ENCODE measurements around the gene DHX16. TPM values are rescaled to one million over a fixed set of nuclear protein-coding genes. Genes with fewer than 3 reads are reported as not detected.

DHX16 gene
- total RNA-seq, 1 donor from 2014 or later = 56.7 TPM

DNA sequence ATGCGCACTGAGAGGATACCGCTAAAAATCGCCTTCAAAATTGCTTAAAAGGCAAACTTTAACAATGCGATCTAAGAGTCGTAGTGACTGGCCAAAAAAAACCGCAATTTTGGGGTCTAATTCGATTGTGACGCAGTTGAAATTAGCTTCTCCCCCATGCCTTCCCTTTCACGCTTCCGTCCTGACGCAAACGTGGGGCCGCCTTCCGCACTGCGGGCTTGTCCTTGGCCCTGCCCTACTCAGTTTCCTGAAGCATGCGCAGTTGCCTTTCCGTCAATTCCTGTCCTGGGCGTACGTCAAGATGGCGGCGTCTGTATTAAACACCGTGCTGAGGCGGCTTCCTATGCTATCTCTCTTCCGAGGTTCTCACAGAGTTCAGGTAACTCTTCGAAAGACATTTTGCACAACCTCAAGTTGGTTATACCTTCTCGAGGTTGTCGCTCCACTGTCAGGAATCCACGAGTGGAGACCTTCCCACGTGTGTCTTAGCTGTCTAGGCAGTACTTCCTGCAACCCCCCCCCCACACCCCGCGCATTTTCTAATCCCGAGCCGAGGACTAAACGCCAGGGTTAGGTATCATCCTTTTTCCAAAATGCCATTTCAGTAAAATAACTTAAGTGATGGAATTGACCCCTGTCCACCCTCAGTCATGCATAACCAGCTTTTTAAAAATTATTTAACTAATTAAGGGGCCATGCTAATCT is 55.1 kb downstream of the DHX16 start, which contains the start of gene MRPS18B:
Gene MRPS18B (plus strand): TSS at position 276 of the 705 bp plus-strand sequence. CDS start 26 bp downstream, at position 302.
- Mint-ChIP-seq H3K4me1 (peaks cover 39% of the 10 kb centered on the region), H3K4me3 (peak within 1 kb of the TSS; percentile 90), H3K9me3 (no peaks in the 10 kb centered on the region), H3K27ac (peak within 1 kb of the TSS; percentile 92), H3K27me3 (peaks cover 6% of the 10 kb centered on the region), H3K36me3 (ENCODE audit: low read depth) (peaks cover 66% of the 10 kb centered on the region)
- peak; percentile 99 for DNase-seq
- intact Hi-C loops (cut with micrococcal nuclease) = loop anchor here (1.0 to 10.0 kb wide), 12 partner anchors 9 to 553 kb away; partner anchors contain the start of genes ATAT1, C6orf136, CCHCR1 and DHX16

DNA sequence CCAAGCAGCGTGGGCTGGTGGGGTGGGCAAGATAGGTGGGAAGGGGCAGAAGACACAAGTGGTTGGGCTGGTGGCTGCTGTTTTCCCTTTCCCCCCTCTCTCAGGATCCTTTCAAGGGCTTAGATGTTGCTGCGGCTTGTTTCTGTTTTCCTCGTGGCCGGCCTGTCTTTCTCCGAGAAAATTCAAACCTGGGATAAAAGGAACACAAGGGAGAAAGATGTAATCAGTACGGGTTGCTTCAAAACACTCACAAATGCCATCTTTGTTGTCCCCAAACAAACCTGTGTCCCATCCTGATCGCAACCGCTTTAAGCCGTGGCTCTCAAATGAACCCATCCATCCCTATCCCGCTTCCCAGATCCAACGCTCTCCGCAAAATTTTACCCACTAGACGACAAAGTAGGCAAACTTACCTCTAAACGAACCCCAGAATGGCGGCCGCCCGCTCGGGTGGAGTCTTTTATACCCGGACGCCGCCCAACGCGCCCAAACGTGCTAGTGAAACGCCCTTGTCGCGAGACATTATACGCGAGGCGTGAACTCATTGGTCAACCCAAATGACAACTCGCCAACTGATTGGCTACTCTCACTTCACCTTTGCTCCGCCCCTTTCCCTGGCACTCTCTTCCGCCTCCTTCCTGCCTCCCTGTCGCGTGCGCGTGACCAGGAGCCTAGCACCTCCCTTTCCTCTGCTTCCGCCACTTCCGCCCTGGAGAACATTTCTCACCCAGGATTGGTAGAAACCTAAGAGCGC is 55.8 kb downstream of the DHX16 start, which contains the start of gene PPP1R10:
Gene PPP1R10 (minus strand): TSS at position 433 of the 754 bp plus-strand sequence. CDS start 7,299 bp downstream, outside the sequence.
- peaks cover 66% of the 10 kb centered on the region for H3K36me3 Mint-ChIP-seq (ENCODE audit: low read depth)
- peak; percentile 100 for DNase-seq
- H3K4me1 Mint-ChIP-seq = peaks cover 42% of the 10 kb centered on the region
- peaks cover 6% of the 10 kb centered on the region for H3K27me3 Mint-ChIP-seq
- intact Hi-C loops (cut with micrococcal nuclease) = loop anchor here (1.0 to 10.0 kb wide), 12 partner anchors 9 to 552 kb away; partner anchors contain the start of genes ATAT1, C6orf136, CCHCR1 and DHX16
- H3K27ac Mint-ChIP-seq = peak within 1 kb of the TSS; percentile 92
- H3K4me3 Mint-ChIP-seq = peak within 1 kb of the TSS; percentile 90
- no peaks in the 10 kb centered on the region for H3K9me3 Mint-ChIP-seq

DNA sequence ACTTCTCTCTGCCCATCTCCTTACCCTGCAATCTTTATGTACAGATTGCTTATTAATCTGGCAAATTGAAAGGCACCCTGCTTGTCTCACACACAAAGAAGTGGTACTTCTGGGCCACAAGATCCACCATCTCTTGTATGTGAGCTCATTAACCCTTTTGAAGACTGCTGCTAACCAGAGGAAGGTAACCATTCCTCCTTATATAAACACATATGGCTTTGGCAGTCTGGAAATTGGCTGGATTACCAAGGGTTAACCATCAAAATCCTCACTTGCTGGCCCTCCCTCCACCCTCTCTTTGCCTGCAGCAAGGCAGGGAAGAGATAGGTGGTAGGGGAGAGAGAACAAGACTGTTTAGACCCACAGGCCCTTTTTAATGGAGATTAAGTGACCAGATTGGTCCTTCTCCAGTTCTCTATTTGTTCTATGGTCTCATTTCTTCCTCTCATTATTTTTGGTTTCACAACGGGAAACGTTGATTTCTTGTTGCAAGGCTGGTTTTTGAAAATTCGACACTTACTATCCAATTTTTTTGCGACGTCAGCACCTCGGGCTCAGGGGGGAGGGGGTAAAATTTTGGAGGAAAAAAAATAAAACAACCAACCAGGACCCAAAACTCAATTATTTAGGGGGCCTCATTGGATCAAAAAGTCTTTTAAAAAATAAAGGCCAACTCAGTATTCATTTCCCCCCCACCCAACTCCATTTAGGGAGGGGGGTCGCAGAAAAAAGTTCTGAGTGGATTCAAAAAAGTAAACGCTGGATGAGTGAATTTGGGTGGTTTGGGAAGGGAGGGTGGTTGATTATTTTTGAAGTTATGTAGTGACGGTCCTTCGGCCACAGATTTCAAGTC is 56.6 kb downstream of the DHX16 start:
- Mint-ChIP-seq H3K4me1 (peaks cover 48% of the 10 kb centered on the region), H3K36me3 (ENCODE audit: low read depth) (peaks cover 68% of the 10 kb centered on the region), H3K27ac (peak overlapping the region; percentile 92), H3K9me3 (no peaks in the 10 kb centered on the region), H3K4me3 (peak overlapping the region; percentile 90), H3K27me3 (peaks cover 6% of the 10 kb centered on the region)
- DNase-seq = peak; percentile 80
- intact Hi-C loops (cut with micrococcal nuclease) = loop anchor here (1.0 to 10.0 kb wide), 6 partner anchors 45 to 551 kb away; partner anchors contain the start of genes ABCF1, CCHCR1, DHX16 and FLOT1

DNA sequence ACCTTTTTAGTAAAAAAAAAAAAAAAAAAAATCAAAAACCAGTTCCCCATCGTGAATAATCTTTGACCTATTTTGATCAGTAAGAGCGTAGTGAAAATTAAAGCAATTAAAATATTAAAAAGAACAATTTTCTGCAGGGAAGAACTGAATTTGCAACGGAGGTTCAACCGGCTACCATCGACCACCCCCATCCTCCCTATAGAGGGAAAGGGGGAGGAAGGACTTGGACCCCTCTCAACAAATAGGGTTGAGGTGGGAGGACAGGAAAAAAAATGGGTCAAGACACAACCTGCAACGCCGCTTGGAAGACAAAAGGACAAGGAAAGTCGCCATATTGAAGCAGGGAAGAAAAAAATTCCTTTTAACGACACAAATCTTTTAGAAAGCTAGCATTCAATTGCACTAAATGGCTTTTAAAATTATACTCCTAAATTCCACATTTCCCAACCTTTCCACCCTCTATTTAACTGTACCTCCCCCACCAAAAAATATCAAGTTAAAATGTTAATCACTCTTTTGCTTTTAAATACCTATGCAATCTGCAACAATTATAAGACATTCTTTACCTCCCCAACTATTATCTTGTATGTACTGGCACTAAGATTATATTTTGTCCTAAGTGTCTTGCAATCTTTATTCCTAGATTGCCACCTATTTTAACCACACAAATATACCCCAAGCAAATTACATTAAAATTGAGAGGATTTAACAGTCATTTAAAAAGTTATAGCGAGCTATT is 57.4 kb downstream of the DHX16 start:
- no peaks in the 10 kb centered on the region for H3K9me3 Mint-ChIP-seq
- H3K4me3 Mint-ChIP-seq = peak overlapping the region; percentile 90
- H3K4me1 Mint-ChIP-seq = peaks cover 54% of the 10 kb centered on the region
- peak overlapping the region; percentile 92 for H3K27ac Mint-ChIP-seq
- peaks cover 69% of the 10 kb centered on the region for H3K36me3 Mint-ChIP-seq (ENCODE audit: low read depth)
- intact Hi-C loops (cut with micrococcal nuclease) = loop anchor here (1.0 to 10.0 kb wide), 4 partner anchors 44 to 551 kb away; partner anchors contain the start of genes ABCF1, CCHCR1, POLR1H and PPP1R11
- H3K27me3 Mint-ChIP-seq = peaks cover 6% of the 10 kb centered on the region
- DNase-seq = peak; percentile 82

DNA sequence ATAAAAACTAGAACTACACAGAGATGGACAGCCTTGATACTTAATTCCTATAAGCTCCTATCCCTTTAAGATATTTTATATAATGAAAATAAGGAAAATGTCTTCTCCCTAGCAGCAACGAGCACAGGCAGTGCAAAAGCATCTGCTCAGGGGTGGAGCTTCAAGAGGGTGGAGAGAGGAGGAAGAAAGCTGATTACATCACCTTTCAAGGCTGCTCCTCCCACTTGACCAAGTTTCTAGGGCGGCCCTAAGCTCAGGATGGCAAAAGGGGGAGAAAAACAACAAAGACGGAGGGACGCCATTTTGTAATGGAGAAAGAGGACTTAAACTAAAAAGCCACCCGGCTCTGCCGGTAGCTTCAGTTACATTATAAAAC is 58.0 kb downstream of the DHX16 start:
- no peaks in the 10 kb centered on the region for H3K9me3 Mint-ChIP-seq
- peaks cover 59% of the 10 kb centered on the region for H3K4me1 Mint-ChIP-seq
- H3K36me3 Mint-ChIP-seq (ENCODE audit: low read depth) = peaks cover 73% of the 10 kb centered on the region
- peak overlapping the region; percentile 92 for H3K27ac Mint-ChIP-seq
- peaks cover 6% of the 10 kb centered on the region for H3K27me3 Mint-ChIP-seq
- peak; percentile 97 for DNase-seq
- H3K4me3 Mint-ChIP-seq = peak overlapping the region; percentile 90
- intact Hi-C loops (cut with micrococcal nuclease) = loop anchor here (1.0 to 10.0 kb wide), 4 partner anchors 44 to 550 kb away; partner anchors contain the start of genes ABCF1, CCHCR1, POLR1H and PPP1R11

DNA sequence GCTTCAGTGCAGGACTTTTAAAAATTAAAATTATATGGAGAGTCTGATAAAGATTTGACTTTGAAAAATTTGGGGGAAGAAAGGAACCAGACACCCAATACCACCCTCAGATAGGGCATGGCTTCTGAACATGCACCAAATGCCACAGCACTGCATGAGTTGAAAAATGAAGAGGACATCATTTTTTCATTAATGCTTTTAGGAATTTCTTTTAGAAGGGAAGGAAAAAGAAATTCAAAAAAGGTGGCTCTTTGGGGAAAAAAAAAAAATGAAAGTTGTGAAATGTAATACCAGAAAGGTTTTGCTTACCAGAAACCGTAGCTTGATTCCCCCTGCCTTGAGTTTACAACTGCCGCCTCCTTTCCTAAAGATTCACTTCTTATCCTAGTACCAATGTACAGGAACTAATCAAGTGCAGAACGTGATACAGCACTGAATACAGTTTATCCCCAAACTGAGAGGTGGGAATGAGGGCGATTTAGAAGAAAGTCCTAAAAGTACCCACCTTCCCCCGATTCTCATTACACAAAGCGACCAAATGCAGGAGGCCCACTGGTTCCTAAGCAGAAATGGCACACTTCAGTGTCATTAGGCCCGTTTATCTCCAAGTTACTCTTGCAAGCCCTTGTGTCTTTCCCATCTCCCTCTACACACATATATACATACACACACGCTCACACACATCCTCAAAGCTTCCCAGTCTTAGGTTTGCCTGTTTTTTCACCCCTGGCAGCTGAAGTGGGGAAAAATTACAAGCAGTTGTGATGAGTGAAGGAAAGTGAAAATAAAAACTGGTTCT is 58.6 kb downstream of the DHX16 start:
- peaks cover 6% of the 10 kb centered on the region for H3K27me3 Mint-ChIP-seq
- H3K9me3 Mint-ChIP-seq = no peaks in the 10 kb centered on the region
- H3K27ac Mint-ChIP-seq = peak overlapping the region; percentile 92
- peak overlapping the region; percentile 90 for H3K4me3 Mint-ChIP-seq
- intact Hi-C loops (cut with micrococcal nuclease) = loop anchor here (10.0 kb wide), 1 partner anchor 549 kb away; the partner anchor contains the start of genes POLR1H and PPP1R11
- DNase-seq = peak; percentile 69
- H3K36me3 Mint-ChIP-seq (ENCODE audit: low read depth) = peaks cover 73% of the 10 kb centered on the region
- H3K4me1 Mint-ChIP-seq = peaks cover 59% of the 10 kb centered on the region

DNA sequence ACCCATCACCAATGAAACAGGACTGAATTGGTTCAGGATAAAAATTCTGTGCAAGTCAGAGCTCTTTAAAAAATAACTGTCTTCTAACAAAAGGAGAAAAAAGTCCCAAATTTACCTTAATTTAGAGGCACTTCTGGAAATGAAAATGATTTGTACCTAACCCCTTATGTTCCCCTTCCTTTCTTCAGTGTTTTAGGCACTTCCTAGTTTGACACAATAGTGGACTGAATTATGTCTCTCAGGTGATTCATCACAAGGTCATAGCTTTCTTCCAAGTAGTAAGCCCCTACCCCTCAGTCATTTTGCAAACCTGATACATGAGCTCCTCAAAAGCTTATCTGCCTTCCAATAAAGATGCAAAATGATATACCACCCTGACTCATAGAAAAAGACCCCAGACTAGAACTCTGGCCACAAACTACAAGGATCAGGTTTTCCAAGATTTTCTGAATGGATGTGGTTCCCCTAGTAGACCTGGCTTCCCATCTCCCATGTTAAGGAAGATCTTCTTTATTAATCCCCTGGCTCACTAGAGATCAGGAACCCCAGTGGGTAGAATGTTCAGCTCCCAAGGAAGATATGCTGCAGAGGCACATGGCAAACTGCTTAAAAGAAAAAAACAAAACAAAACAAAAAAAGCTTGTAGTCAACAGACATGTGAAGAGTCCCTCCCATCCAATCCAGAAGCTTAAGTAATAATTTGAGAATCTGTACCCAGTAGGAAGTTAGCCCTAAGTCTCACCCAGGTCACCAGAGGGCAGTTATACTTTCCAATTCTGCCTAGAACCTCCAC is 59.4 kb downstream of the DHX16 start:
- peak overlapping the region; percentile 90 for H3K4me3 Mint-ChIP-seq
- no peak for DNase-seq
- intact Hi-C loops (cut with micrococcal nuclease) = loop anchor here (10.0 kb wide), 1 partner anchor 549 kb away; the partner anchor contains the start of genes POLR1H and PPP1R11
- H3K36me3 Mint-ChIP-seq (ENCODE audit: low read depth) = peaks cover 78% of the 10 kb centered on the region
- H3K27ac Mint-ChIP-seq = peak overlapping the region; percentile 87
- H3K27me3 Mint-ChIP-seq = peaks cover 6% of the 10 kb centered on the region
- H3K4me1 Mint-ChIP-seq = peaks cover 63% of the 10 kb centered on the region
- H3K9me3 Mint-ChIP-seq = no peaks in the 10 kb centered on the region

DNA sequence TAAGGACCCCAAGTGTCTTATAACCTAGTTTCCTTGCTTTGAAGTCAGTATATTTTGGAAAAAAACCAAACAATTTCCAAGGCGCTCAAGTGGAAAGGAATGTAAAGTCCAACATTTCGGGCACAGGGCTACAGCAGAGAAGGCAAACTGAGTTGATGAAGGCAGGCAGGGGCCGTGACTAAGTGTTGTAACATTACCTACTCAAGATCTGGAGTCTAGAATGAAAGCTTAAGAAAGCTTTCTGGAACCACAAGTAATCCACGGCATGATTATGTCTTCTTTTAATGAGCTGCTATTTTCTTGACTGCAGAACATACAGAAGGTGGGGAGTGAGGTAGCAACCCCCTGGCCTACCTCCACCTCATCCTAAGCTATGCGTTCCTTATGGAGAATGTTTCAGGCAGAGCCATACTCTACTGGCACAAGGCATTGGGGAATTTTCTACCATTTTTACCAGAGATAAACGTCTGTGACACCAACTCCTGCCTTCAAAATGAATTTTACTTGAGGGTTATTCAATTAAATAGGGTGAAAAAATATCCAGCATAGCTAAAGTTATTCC is 60.0 kb downstream of the DHX16 start:
- intact Hi-C loops (cut with micrococcal nuclease) = loop anchor here (10.0 kb wide), 1 partner anchor 548 kb away; the partner anchor contains the start of genes POLR1H and PPP1R11
- DNase-seq = no peak
- Mint-ChIP-seq H3K9me3 (no peaks in the 10 kb centered on the region), H3K36me3 (ENCODE audit: low read depth) (peaks cover 77% of the 10 kb centered on the region), H3K27me3 (peaks cover 5% of the 10 kb centered on the region), H3K4me1 (peaks cover 61% of the 10 kb centered on the region), H3K4me3 (peak overlapping the region; percentile 90), H3K27ac (peak overlapping the region; percentile 87)

DNA sequence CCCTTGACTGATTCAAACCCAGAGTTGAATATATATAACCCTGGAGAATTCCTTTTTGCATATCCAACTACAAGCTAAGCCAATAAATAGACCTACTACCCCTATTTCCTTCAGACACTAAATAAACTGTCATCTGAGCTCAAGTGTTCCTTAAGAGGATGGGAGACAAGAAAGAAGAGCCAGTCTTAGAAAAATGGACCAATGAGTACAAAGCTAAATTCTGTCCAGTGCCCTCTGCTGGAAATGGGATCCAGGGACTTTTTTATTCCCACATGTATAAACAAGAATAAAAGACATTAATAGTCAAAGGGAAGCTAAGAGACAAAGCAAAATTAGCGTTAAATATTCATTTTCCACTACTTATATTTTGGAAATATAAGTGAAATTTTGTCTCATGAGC is 60.6 kb downstream of the DHX16 start:
- no peak for DNase-seq
- intact Hi-C loops (cut with micrococcal nuclease) = loop anchor here (10.0 kb wide), 1 partner anchor 547 kb away; the partner anchor contains the start of genes POLR1H and PPP1R11
- Mint-ChIP-seq H3K27ac (peak overlapping the region; percentile 7), H3K36me3 (ENCODE audit: low read depth) (peaks cover 78% of the 10 kb centered on the region), H3K9me3 (no peaks in the 10 kb centered on the region), H3K4me3 (no peak overlapping the region), H3K4me1 (peaks cover 63% of the 10 kb centered on the region), H3K27me3 (peaks cover under 1% of the 10 kb centered on the region)

DNA sequence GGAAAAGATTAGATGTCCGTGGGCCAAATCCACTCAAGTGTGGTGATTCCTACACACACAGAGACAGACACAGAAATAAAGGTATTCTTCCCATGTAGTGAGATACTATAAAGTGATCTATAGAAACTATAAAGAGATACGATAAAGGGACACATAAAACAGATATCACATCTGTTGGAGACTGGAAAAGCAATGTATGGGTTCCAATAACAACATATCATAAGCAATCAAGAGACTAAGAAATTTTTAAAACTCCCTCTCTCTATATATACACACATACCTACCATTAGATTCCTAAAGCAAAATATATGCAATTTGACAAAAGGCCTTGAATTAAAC is 61.0 kb downstream of the DHX16 start:
- H3K4me3 Mint-ChIP-seq = no peak overlapping the region

More for the DNA sequence above, 61.0 kb downstream of the DHX16 start:
- no peaks in the 10 kb centered on the region for H3K9me3 Mint-ChIP-seq
- peak overlapping the region; percentile 7 for H3K27ac Mint-ChIP-seq
- no peak for DNase-seq
- no peaks in the 10 kb centered on the region for H3K27me3 Mint-ChIP-seq
- H3K4me1 Mint-ChIP-seq = peaks cover 60% of the 10 kb centered on the region
- intact Hi-C loops (cut with micrococcal nuclease) = loop anchor here (10.0 kb wide), 1 partner anchor 547 kb away; the partner anchor contains the start of genes POLR1H and PPP1R11
- H3K36me3 Mint-ChIP-seq (ENCODE audit: low read depth) = peaks cover 76% of the 10 kb centered on the region

All from activated CD4-positive, alpha-beta T cell treated with anti-CD3 and anti-CD28 coated beads, Interleukin-2, amount 10 ng/mL, durations not matched to agents 24 days and 14 days (primary cell).